Measurements from ENCODE around the gene ITGB3BP.
"Not testable (repeated sequence)": the region's sequence is repeated elsewhere in the genome, so short reads cannot be mapped to it uniquely, and the experiment has no call there.

Gene ITGB3BP

DNA sequence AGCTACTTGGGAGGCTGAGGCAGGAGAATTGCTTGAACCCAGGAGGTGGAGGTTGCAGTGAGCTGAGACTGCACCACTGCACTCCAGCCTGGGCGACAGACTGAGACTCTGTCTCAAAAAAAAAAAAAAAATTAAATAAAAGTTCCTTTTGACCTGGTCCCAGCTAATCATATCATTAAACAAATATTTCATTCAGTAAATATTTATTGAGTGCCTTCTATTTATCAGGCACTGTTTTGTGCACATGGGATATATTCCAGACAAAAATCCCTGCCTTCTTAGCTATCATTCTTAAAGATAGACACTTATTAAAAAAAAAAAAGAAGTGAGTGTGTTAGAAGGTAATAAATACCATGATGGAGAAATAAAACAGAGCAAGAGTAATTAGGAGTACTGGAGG lies 102.3 kb downstream of the ITGB3BP start:
- not testable (repeated sequence) for DNase-seq (ENCODE audit: low read depth, low spot score)

DNA sequence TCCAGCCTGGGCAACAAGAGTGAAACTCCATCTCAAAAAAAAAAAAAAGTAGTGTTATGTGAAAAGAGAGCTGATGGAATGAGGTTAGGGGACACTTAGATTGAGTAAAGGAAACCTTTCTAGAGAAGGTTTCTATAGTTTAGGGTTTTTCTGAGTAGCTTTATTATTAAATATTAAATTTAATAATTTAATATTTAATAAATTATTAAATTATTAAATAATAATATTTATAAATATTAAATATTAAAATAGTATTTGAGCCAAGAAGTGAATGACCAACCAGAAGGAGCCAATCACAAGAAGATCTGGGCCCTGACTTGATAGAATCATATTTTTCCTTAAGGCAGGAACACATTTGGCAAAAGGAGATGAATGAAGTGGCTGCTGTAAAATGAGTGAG lies 104.9 kb downstream of the ITGB3BP start:
- DNase-seq (ENCODE audit: low read depth, low spot score) = no peak

GRCh38 chr1:63414691-63415365 lies 108.2 kb downstream of the ITGB3BP start:
- no peak for DNase-seq (ENCODE audit: low read depth, low spot score)

- no peak for DNase-seq (ENCODE audit: low read depth, low spot score)
Observed at GRCh38 chr1:63413394-63413793, 109.6 kb downstream of the ITGB3BP start.

GRCh38 chr1:63411066-63411465 lies 112.0 kb downstream of the ITGB3BP start:
- DNase-seq (ENCODE audit: low read depth, low spot score) = no peak

DNA sequence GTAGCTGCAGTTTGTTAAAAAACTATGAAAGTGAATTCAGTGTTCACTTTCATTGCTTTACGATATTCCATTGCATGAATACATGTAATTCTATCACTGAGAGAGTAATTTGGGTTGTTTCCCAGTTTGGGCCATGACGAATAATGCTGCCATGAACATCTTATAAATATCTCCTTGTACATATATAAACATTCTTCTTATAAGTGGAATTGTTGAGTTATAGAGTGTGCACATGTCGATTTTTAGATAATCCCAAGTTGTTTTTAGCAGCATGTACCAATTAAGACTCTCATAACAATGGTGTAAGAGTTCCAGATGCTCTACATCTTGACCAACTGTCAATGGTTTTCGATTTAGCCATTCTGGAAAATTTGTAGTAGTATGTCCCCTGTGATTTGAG lies 114.7 kb downstream of the ITGB3BP start:
- DNase-seq (ENCODE audit: low read depth, low spot score) = no peak

GRCh38 chr1:63407002-63407401 lies 116.0 kb downstream of the ITGB3BP start:
- no peak for DNase-seq (ENCODE audit: low read depth, low spot score)

DNA sequence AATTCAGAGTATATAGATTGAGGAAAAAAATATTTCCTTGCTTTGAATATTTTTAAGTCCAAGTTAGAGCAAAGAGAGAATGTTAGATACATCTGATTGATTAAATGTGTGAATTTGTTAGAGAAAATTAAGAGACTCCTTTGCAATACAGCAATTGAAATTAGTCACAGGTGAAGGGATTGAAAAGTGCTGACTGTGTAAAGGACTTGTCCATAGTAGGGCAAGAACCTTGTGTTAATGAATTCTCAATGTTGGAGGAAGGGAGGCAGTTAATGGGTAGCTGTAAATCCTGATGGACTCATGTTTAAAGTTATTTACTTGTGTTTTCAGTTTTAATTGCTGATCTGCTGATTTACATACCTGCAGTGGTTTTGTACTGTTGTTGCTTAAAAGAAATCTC lies 117.0 kb downstream of the ITGB3BP start:
- no peak for DNase-seq (ENCODE audit: low read depth, low spot score)

DNA sequence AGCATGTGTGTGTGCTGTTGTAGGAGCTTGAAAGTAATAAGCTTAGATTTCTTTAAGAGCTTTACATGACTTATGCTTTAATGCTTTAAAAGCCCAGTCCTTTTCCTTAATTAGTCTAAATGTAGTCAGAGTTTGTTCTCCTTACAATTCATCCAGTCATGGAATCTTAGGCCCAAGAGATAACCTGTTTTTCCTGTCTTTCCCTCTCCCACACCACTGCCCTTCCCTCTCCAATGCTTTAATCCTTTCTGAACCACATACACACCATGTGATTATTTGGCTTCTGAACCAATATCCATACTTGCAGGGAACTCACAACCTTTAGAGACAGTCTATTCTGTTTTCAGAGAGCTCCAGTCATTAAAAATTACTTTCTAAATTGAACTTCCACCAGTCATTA lies 118.0 kb downstream of the ITGB3BP start:
- DNase-seq (ENCODE audit: low read depth, low spot score) = no peak

GRCh38 chr1:63403386-63403785 lies 119.6 kb downstream of the ITGB3BP start:
- DNase-seq (ENCODE audit: low read depth, low spot score) = no peak

- no peak for DNase-seq (ENCODE audit: low read depth, low spot score)
Observed at GRCh38 chr1:63401945-63402344, 121.1 kb downstream of the ITGB3BP start.
